HL-60 (cell line): ENCODE results near the gene GAS6.

Source experiments
- DNase-seq, 2 experiments: peaks; one replicate each; pipeline ENCODE4 v3.0.0-alpha.2; 2010 to 2020; ENCODE audit warnings: low read depth in 1 of 2, low spot score in 1 of 2
- H3K27ac ChIP-seq: fragments of 250-450 bp; sonication (Bioruptor Pico); replicated peaks from 2 replicates; pipeline ENCODE4 v1.5.1; 2020; ENCODE audit warnings: mild to moderate bottlenecking, moderate library complexity
- H3K27me3 ChIP-seq: fragments of 250-450 bp; sonication (Bioruptor Pico); 2 replicates; pipeline ENCODE4 v1.5.1; 2021; ENCODE audit warnings: mild to moderate bottlenecking, moderate library complexity; ENCODE audit not compliant: insufficient read depth, poor library complexity, severe bottlenecking
- H3K4me3 ChIP-seq: replicated peaks from 2 replicates; pipeline ENCODE4 v1.5.1; 2011; ENCODE audit warnings: mild to moderate bottlenecking, control low read depth, low read length; ENCODE audit not compliant: insufficient read depth
- CTCF ChIP-seq: IDR thresholded peaks from one replicate; pipeline ENCODE4 v1.5.1; 2011; ENCODE audit warnings: low read length, control low read depth, inconsistent platforms; ENCODE audit not compliant: insufficient read depth
- GABPA ChIP-seq: IDR thresholded peaks from 2 replicates; pipeline ENCODE4 v1.6.1; 2012; ENCODE audit warnings: low read depth
- POLR2AphosphoS5 ChIP-seq: IDR thresholded peaks from 2 replicates; pipeline ENCODE4 v1.6.1; 2012; ENCODE audit warnings: low read depth
- SPI1 ChIP-seq: IDR thresholded peaks from 2 replicates; pipeline ENCODE4 v1.6.1; 2012; ENCODE audit warnings: low read depth, mild to moderate bottlenecking, borderline replicate concordance
- TF ChIP-seq, protein P1 (sequence below): IDR thresholded peaks from 2 replicates; pipeline ENCODE4 v1.6.1; 2012; ENCODE audit warnings: low read depth; ENCODE audit not compliant: insufficient replicate concordance

Gene GAS6

DNA sequence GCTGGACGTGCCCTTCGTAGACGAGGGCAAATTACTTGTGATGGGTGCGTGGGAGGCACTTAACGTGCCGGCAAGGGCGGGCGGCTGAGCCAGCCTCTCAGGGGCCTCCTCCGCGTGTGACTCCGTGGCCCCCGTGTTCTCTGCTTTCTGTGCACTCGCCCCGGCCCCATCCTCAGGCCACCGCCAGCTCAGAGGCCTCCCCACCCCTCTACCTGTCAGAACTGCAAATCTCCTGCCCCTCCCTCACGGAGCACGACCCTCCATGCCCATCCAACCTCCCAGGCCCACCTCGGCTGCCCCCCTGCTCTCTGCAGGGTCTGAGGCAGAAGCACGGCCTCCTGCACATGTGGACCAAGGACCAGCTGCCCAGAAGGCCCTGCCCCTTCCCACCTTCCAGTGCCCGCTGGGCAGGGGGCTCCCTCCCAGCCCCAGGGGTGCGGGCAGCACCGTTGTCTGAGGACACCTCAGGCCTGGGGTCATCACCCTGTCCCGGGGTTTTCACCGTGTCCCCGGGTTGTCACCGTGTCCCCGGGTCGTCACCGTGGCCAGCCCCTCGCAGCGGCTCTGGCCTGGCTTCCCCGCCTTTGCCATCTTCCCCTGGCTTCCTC lies 60.4 kb downstream of the GAS6 start:
- no peak for TF ChIP-seq CTCF
- TF ChIP-seq, protein P1, sequence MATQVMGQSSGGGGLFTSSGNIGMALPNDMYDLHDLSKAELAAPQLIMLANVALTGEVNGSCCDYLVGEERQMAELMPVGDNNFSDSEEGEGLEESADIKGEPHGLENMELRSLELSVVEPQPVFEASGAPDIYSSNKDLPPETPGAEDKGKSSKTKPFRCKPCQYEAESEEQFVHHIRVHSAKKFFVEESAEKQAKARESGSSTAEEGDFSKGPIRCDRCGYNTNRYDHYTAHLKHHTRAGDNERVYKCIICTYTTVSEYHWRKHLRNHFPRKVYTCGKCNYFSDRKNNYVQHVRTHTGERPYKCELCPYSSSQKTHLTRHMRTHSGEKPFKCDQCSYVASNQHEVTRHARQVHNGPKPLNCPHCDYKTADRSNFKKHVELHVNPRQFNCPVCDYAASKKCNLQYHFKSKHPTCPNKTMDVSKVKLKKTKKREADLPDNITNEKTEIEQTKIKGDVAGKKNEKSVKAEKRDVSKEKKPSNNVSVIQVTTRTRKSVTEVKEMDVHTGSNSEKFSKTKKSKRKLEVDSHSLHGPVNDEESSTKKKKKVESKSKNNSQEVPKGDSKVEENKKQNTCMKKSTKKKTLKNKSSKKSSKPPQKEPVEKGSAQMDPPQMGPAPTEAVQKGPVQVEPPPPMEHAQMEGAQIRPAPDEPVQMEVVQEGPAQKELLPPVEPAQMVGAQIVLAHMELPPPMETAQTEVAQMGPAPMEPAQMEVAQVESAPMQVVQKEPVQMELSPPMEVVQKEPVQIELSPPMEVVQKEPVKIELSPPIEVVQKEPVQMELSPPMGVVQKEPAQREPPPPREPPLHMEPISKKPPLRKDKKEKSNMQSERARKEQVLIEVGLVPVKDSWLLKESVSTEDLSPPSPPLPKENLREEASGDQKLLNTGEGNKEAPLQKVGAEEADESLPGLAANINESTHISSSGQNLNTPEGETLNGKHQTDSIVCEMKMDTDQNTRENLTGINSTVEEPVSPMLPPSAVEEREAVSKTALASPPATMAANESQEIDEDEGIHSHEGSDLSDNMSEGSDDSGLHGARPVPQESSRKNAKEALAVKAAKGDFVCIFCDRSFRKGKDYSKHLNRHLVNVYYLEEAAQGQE = no peak
- no peak for TF ChIP-seq POLR2AphosphoS5
- TF ChIP-seq SPI1 = no peak
- TF ChIP-seq GABPA = no peak
- no peaks in the 10 kb centered on the region for H3K27me3 ChIP-seq

GRCh38 chr13:113802761-113803160 lies 61.1 kb downstream of the GAS6 start:
- DNase-seq = peak in 1 of 2 experiments; percentile 42
- H3K27ac ChIP-seq = no peak overlapping the region
- no peaks in the 10 kb centered on the region for H3K27me3 ChIP-seq
- H3K4me3 ChIP-seq = no peak overlapping the region
- no peak for TF ChIP-seq CTCF
- TF ChIP-seq, protein P1 = no peak
- TF ChIP-seq POLR2AphosphoS5 = no peak
- TF ChIP-seq SPI1 = no peak

More for the DNA sequence above, 60.4 kb downstream of the GAS6 start:
- H3K27ac ChIP-seq = no peak overlapping the region
- no peak for DNase-seq
- no peak overlapping the region for H3K4me3 ChIP-seq

DNA sequence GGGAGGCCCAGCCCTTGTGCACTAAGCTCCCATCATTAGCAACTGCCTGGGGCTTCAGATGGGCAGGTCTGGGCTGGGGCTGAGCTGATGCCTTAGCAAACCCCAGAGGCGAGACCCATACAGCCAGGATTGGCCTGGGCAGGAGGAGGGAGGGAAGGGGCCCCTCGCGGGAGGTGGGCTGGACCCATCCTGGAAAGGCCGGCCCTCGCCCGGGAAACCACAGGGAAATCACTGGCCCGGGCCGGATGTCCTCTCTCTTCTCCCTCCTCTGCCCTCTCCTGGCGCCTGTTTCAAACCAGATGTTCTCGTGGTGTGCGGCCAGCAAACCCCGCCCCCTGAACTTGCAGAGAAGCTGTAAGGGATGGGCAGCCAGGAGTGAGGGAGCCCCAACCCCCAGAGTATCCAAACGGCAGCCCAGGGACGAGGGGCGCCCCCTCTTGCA lies 61.8 kb downstream of the GAS6 start:
- no peak for TF ChIP-seq CTCF
- TF ChIP-seq SPI1 = no peak
- TF ChIP-seq, protein P1 = no peak
- TF ChIP-seq POLR2AphosphoS5 = no peak
- no peak for TF ChIP-seq GABPA
- no peak overlapping the region for H3K27ac ChIP-seq

More for the DNA sequence above, 61.8 kb downstream of the GAS6 start:
- Histone ChIP-seq H3K4me3 (no peak overlapping the region), H3K27me3 (no peaks in the 10 kb centered on the region)
- DNase-seq = peak in 1 of 2 experiments; percentile 48
